SK-N-SH (cell line): ENCODE results near the gene LRR1.

Experiments
- NRF1 ChIP-seq: IDR thresholded peaks from 2 replicates; pipeline ENCODE4 v1.6.1; 2012; ENCODE audit warnings: low read depth, mild to moderate bottlenecking, low read length
- POLR2AphosphoS5 ChIP-seq: IDR thresholded peaks from 2 replicates; pipeline ENCODE4 v1.6.1; 2012; ENCODE audit warnings: low read depth, low read length

DNA sequence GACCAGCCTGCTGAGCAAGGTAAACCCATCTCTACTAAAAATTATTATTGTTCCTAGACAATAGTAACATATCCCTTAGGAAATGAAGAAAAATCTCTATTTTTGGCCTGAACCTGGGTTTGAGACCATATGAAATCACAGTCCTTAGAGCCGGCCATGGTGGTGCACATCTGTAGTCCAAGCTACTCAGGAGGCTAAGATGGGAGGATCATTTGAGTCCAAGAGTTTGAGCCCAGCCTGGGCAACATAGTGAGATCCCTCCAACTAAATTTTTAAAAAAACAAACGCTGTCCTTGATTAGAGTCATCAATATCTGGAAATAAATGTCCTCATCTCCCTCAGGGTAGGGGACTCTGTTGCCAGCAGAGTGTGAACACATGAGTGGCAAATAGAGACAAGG, 47.2 kb upstream of the LRR1 start:
- TF ChIP-seq NRF1 (no peak), POLR2AphosphoS5 (no peak)
